HEK293 (cell line): ENCODE data around the gene KIAA0753.
A peak's percentile ranks its signal among the peaks of the same experiment; 100 is the strongest.

Experiments used
- CTCF ChIA-PET: fragments of 350-600 bp; formaldehyde crosslinking; extraction: SDS; loops from one replicate; lab custom pipeline; 2021; ENCODE audit warnings: antibody characterized with exemption; lab: Yijun Ruan, JAX
- POLR2A ChIA-PET: fragments of 300-600 bp; formaldehyde crosslinking; extraction: SDS; loops from one replicate; lab custom pipeline; 2020; ENCODE audit warnings: antibody characterized with exemption, inconsistent platforms; lab: Yijun Ruan, JAX
- H3K27ac ChIP-seq: fragments of 200-500 bp; sonication (Bioruptor generic); 2 replicates; pipeline ENCODE4 v1.5.1; 2014; ENCODE audit warnings: low read depth, low read length, control low read depth, inconsistent platforms; ENCODE audit errors: extremely low read depth
- H3K36me3 ChIP-seq, 2 experiments: fragments of 200-500 bp in 1 of 2; sonication (Bioruptor generic) in 1 of 2; 1 replicate in 1 of 2; 2 replicates in 1 of 2; pipeline ENCODE4 v1.5.1; 2014 to 2017; ENCODE audit warnings: inconsistent platforms in 2 of 2, low read length in 2 of 2; ENCODE audit not compliant: control insufficient read depth in 2 of 2, insufficient read depth in 1 of 2
- H3K4me1 ChIP-seq: fragments of 200-500 bp; sonication (Bioruptor generic); 2 replicates; pipeline ENCODE4 v1.5.1; 2014; ENCODE audit warnings: mild to moderate bottlenecking, low read length, inconsistent platforms; ENCODE audit not compliant: control insufficient read depth, insufficient read depth
- H3K4me3 ChIP-seq: 2 replicates; pipeline ENCODE4 v1.5.1; 2011; ENCODE audit warnings: low read depth, mild to moderate bottlenecking, control low read depth, low read length, moderate library complexity
- H3K9me3 ChIP-seq: fragments of 200-500 bp; sonication (Bioruptor generic); 2 replicates; pipeline ENCODE4 v1.5.1; 2014; ENCODE audit warnings: low read depth, low read length, inconsistent platforms; ENCODE audit not compliant: control insufficient read depth, insufficient read depth
- KLF9 ChIP-seq: fragments of 450-650 bp; formaldehyde crosslinking; IDR thresholded peaks from 2 replicates; pipeline ENCODE4 v1.5.1; 2016; ENCODE audit warnings: missing biosample characterization, missing genetic modification characterization, low read depth
- RBAK ChIP-seq: fragments of 450-650 bp; formaldehyde crosslinking; IDR thresholded peaks from 2 replicates; pipeline ENCODE4 v1.5.1; 2016; ENCODE audit warnings: missing biosample characterization, missing genetic modification characterization
- TRIM28 ChIP-seq: IDR thresholded peaks from 2 replicates; pipeline ENCODE4 v1.6.1; 2011; ENCODE audit warnings: low read length, control low read depth, borderline replicate concordance
- YY1 ChIP-seq: fragments of 450-650 bp; formaldehyde crosslinking; IDR thresholded peaks from 2 replicates; pipeline ENCODE4 v1.5.1; 2018; ENCODE audit warnings: missing biosample characterization, missing genetic modification characterization
- ZBTB11 ChIP-seq: fragments of 450-650 bp; formaldehyde crosslinking; conservative IDR thresholded peaks from 2 replicates; pipeline ENCODE4 v1.5.1; 2016; ENCODE audit warnings: low read depth, missing biosample characterization, missing genetic modification characterization
- ZBTB17 ChIP-seq: fragments of 450-650 bp; formaldehyde crosslinking; IDR thresholded peaks from 2 replicates; pipeline ENCODE4 v1.5.1; 2016; ENCODE audit warnings: missing biosample characterization, missing genetic modification characterization
- ZBTB20 ChIP-seq: fragments of 450-650 bp; formaldehyde crosslinking; IDR thresholded peaks from 2 replicates; pipeline ENCODE4 v1.5.1; 2016; ENCODE audit warnings: missing biosample characterization, missing genetic modification characterization
- ZEB2 ChIP-seq: fragments of 450-650 bp; formaldehyde crosslinking; IDR thresholded peaks from 2 replicates; pipeline ENCODE4 v1.5.1; 2016; ENCODE audit warnings: missing biosample characterization, missing genetic modification characterization
- ZNF114 ChIP-seq: fragments of 450-650 bp; formaldehyde crosslinking; IDR thresholded peaks from 2 replicates; pipeline ENCODE4 v1.5.0; 2017; ENCODE audit warnings: missing biosample characterization, missing genetic modification characterization
- ZNF174 ChIP-seq: fragments of 450-650 bp; formaldehyde crosslinking; IDR thresholded peaks from 2 replicates; pipeline ENCODE4 v1.5.0; 2017; ENCODE audit warnings: missing biosample characterization, mild to moderate bottlenecking, missing genetic modification characterization
- ZNF175 ChIP-seq: fragments of 450-650 bp; formaldehyde crosslinking; IDR thresholded peaks from 2 replicates; pipeline ENCODE4 v1.5.1; 2016; ENCODE audit warnings: missing biosample characterization, missing genetic modification characterization
- ZNF2 ChIP-seq: fragments of 450-650 bp; formaldehyde crosslinking; IDR thresholded peaks from 2 replicates; pipeline ENCODE4 v1.5.1; 2016; ENCODE audit warnings: missing biosample characterization, missing genetic modification characterization
- ZNF239 ChIP-seq: fragments of 450-650 bp; formaldehyde crosslinking; IDR thresholded peaks from 2 replicates; pipeline ENCODE4 v1.5.1; 2016; ENCODE audit warnings: missing biosample characterization, missing genetic modification characterization
- ZNF341 ChIP-seq: fragments of 450-650 bp; formaldehyde crosslinking; IDR thresholded peaks from 2 replicates; pipeline ENCODE4; 2016; ENCODE audit warnings: low read depth, missing biosample characterization, missing genetic modification characterization
- ZNF501 ChIP-seq: fragments of 450-650 bp; formaldehyde crosslinking; IDR thresholded peaks from 2 replicates; pipeline ENCODE4 v1.5.1; 2016; ENCODE audit warnings: missing biosample characterization, missing genetic modification characterization
- ZNF600 ChIP-seq: fragments of 450-650 bp; formaldehyde crosslinking; IDR thresholded peaks from 2 replicates; pipeline ENCODE4 v1.5.1; 2016; ENCODE audit warnings: missing biosample characterization, missing genetic modification characterization
- ZNF621 ChIP-seq: fragments of 450-650 bp; formaldehyde crosslinking; IDR thresholded peaks from 2 replicates; pipeline ENCODE4 v1.5.1; 2017; ENCODE audit warnings: missing biosample characterization, missing genetic modification characterization
- ZNF654 ChIP-seq: fragments of 450-650 bp; formaldehyde crosslinking; IDR thresholded peaks from 2 replicates; pipeline ENCODE4 v1.5.1; 2016; ENCODE audit warnings: low read depth, missing biosample characterization, missing genetic modification characterization
- ZNF707 ChIP-seq: fragments of 450-650 bp; formaldehyde crosslinking; IDR thresholded peaks from 2 replicates; pipeline ENCODE4 v1.5.1; 2016; ENCODE audit warnings: missing biosample characterization, missing genetic modification characterization
- ZNF791 ChIP-seq: fragments of 450-650 bp; formaldehyde crosslinking; IDR thresholded peaks from 2 replicates; pipeline ENCODE4 v1.5.1; 2016; ENCODE audit warnings: missing biosample characterization, missing genetic modification characterization
- ZNF792 ChIP-seq: fragments of 450-650 bp; formaldehyde crosslinking; IDR thresholded peaks from 2 replicates; pipeline ENCODE4 v1.5.1; 2016; ENCODE audit warnings: missing biosample characterization, missing genetic modification characterization
- TF ChIP-seq, protein P1 (sequence below): fragments of 450-650 bp; formaldehyde crosslinking; IDR thresholded peaks from 2 replicates; pipeline ENCODE4 v1.5.1; 2016; ENCODE audit warnings: missing biosample characterization, missing genetic modification characterization
- TF ChIP-seq, protein P2 (sequence below): fragments of 450-650 bp; formaldehyde crosslinking; IDR thresholded peaks from 2 replicates; pipeline ENCODE4 v1.5.1; 2016; ENCODE audit warnings: missing biosample characterization, missing genetic modification characterization

KIAA0753 gene

GRCh38 chr17:6642592-6642991 is 2.1 kb upstream of the KIAA0753 start:
- H3K4me3 ChIP-seq: no peak overlapping the region
- no peak overlapping the region for H3K27ac ChIP-seq
- H3K4me1 ChIP-seq: peaks cover 13% of the 10 kb centered on the region; the same call in 1 of the 2 replicates
- TF ChIP-seq RBAK (no peak), ZEB2 (no peak), ZNF621 (tag by site-specific recombination) (no peak), ZNF792 (tag by site-specific recombination) (no peak), ZNF791 (no peak), YY1 (no peak), ZNF239 (no peak), ZNF174 (tag by site-specific recombination) (no peak), ZNF114 (no peak), KLF9 (no peak), ZNF501 (no peak), ZNF2 (tag by site-specific recombination) (no peak)
- peaks cover 27 to 53% of the 10 kb centered on the region in 2 experiments; a peak in 2 of 3 replicates for H3K36me3 ChIP-seq
- ChIA-PET POLR2A (interaction anchor here (1.9 kb wide), 1 partner anchor 8 kb away, joined by 26 read pairs; the partner anchor contains the start of genes C17orf100 and MED31), CTCF (interaction anchor here (1.7 kb wide), 1 partner anchor 362 kb away, joined by 5 read pairs; no protein-coding TSS in a partner anchor)
- H3K9me3 ChIP-seq: no peaks in the 10 kb centered on the region

DNA sequence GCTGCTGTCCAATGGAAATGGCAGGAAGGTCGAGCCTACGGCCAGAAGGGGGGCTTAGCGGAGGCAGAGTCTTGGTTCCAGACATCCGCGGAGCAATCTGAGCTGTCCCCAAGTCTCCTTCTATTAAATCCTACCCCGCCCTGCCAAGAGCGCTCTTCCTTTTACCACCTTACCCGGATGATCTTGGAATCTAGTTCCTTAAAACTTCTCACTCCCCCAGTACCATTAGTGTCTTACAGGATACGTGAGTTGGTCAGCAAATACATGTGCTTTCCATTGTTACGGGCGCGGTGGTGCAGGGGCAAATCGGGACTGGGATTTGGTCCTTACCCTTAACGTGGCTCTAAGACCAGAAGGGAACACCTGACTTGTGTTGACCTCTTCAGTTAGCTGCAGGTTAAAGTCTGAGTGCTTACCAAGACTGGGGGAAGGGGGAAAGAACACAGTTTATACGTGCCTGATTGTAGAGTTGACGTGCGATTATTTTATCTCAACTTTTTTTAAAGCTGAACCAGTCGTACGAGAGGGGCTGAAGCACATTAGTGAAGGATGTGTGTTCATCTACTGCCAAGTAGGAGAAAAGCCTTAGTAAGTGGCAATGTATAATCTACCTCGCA is 844 bp upstream of the KIAA0753 start:
- CTCF ChIA-PET: interaction anchor here (0.6 to 1.7 kb wide), 4 partner anchors 61 to 363 kb away, joined by 3 to 5 read pairs (median 4); no protein-coding TSS in a partner anchor
- POLR2A ChIA-PET: interaction anchor here (0.6 to 1.9 kb wide), 6 partner anchors 10 to 1328 kb away, joined by 3 to 26 read pairs (median 3); partner anchors contain the start of genes C17orf100, MED31 and SLC16A13

More for the DNA sequence above, 844 bp upstream of the KIAA0753 start:
- H3K9me3 ChIP-seq: no peaks in the 10 kb centered on the region
- TF ChIP-seq, protein P1, sequence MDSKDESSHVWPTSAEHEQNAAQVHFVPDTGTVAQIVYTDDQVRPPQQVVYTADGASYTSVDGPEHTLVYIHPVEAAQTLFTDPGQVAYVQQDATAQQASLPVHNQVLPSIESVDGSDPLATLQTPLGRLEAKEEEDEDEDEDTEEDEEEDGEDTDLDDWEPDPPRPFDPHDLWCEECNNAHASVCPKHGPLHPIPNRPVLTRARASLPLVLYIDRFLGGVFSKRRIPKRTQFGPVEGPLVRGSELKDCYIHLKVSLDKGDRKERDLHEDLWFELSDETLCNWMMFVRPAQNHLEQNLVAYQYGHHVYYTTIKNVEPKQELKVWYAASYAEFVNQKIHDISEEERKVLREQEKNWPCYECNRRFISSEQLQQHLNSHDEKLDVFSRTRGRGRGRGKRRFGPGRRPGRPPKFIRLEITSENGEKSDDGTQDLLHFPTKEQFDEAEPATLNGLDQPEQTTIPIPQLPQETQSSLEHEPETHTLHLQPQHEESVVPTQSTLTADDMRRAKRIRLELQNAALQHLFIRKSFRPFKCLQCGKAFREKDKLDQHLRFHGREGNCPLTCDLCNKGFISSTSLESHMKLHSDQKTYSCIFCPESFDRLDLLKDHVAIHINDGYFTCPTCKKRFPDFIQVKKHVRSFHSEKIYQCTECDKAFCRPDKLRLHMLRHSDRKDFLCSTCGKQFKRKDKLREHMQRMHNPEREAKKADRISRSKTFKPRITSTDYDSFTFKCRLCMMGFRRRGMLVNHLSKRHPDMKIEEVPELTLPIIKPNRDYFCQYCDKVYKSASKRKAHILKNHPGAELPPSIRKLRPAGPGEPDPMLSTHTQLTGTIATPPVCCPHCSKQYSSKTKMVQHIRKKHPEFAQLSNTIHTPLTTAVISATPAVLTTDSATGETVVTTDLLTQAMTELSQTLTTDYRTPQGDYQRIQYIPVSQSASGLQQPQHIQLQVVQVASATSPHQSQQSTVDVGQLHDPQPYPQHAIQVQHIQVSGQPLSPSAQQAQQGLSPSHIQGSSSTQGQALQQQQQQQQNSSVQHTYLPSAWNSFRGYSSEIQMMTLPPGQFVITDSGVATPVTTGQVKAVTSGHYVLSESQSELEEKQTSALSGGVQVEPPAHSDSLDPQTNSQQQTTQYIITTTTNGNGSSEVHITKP (tag by site-specific recombination): peak; percentile 99
- TF ChIP-seq ZNF175 (tag by site-specific recombination): no peak
- TF ChIP-seq TRIM28: 0 out of 2 replicates have a peak, but pooled peaks have one; percentile 11
- TF ChIP-seq ZBTB20 (tag by site-specific recombination): peak; percentile 54; the same call in 1 of the 2 replicates
- 0 out of 2 replicates have a peak, but pooled peaks have one; percentile 7 for TF ChIP-seq ZNF501
- peak; percentile 83 for TF ChIP-seq ZNF341 (tag by site-specific recombination)
- TF ChIP-seq ZBTB11: no peak
- 0 out of 2 replicates have a peak, but pooled peaks have one; percentile 4 for TF ChIP-seq ZNF654 (tag by site-specific recombination)
- TF ChIP-seq ZNF707: no peak
- peak; percentile 60 for TF ChIP-seq ZNF600 (tag by site-specific recombination)
- TF ChIP-seq ZBTB17: peak; percentile 15
- TF ChIP-seq, protein P2, sequence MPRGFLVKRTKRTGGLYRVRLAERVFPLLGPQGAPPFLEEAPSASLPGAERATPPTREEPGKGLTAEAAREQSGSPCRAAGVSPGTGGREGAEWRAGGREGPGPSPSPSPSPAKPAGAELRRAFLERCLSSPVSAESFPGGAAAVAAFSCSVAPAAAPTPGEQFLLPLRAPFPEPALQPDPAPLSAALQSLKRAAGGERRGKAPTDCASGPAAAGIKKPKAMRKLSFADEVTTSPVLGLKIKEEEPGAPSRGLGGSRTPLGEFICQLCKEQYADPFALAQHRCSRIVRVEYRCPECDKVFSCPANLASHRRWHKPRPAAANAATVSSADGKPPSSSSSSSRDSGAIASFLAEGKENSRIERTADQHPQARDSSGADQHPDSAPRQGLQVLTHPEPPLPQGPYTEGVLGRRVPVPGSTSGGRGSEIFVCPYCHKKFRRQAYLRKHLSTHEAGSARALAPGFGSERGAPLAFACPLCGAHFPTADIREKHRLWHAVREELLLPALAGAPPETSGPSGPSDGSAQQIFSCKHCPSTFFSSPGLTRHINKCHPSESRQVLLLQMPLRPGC: no peak
- peak overlapping the region; percentile 94 for H3K4me3 ChIP-seq
- peaks cover 27 to 41% of the 10 kb centered on the region in 2 experiments; a peak in 2 of 3 replicates for H3K36me3 ChIP-seq
- peaks cover 13% of the 10 kb centered on the region; the same call in 1 of the 2 replicates for H3K4me1 ChIP-seq
- peak overlapping the region; percentile 79 for H3K27ac ChIP-seq
